Uterus (tissue), 4 donors: ENCODE measurements around the gene MYO1A. TPM values are rescaled to one million over a fixed set of nuclear protein-coding genes. Genes with fewer than 3 reads are reported as not detected.
"Not testable (repeated sequence)": the region's sequence is repeated elsewhere in the genome, so short reads cannot be mapped to it uniquely, and the experiment has no call there.

Source experiments
- DNase-seq, 2 donors: peaks; one replicate each; pipeline ENCODE4 v3.0.0-alpha.2; 2019 to 2020
- H3K27ac ChIP-seq, 2 donors: fragments of 200-600 bp; sonication (generic); 1 replicate in 1 of 2; 2 replicates in 1 of 2; pipeline ENCODE4 v1.5.1; 2016 to 2018
- H3K27me3 ChIP-seq, 2 donors: fragments of 200-600 bp; sonication (generic); one replicate each; pipeline ENCODE4 v1.5.1; 2018 to 2019; ENCODE audit warnings: control low read depth in 1 of 2
- H3K36me3 ChIP-seq, 2 donors: fragments of 200-600 bp; sonication (generic); one replicate each; pipeline ENCODE4 v1.5.1; 2019; ENCODE audit warnings: control low read depth in 1 of 2
- H3K4me1 ChIP-seq, 2 donors: fragments of 200-600 bp; sonication (generic); one replicate each; pipeline ENCODE4 v1.5.1; 2018 to 2019; ENCODE audit warnings: control low read depth in 1 of 2
- H3K4me3 ChIP-seq, 2 donors: fragments of 200-600 bp; sonication (generic); 1 replicate in 1 of 2; 2 replicates in 1 of 2; pipeline ENCODE4 v1.5.1; 2018 to 2019; ENCODE audit warnings: mild to moderate bottlenecking in 1 of 2
- H3K9me3 ChIP-seq, 2 donors: fragments of 200-600 bp; sonication (generic); one replicate each; pipeline ENCODE4 v1.5.1; 2019; ENCODE audit warnings: control low read depth in 1 of 2
- POLR2A ChIP-seq, 2 donors: fragments of 450-650 bp; IDR thresholded peaks; one replicate each; pipeline ENCODE4 v1.6.1; 2016; ENCODE audit warnings: antibody characterized with exemption in 2 of 2, mild to moderate bottlenecking in 1 of 2, moderate library complexity in 1 of 2
- intact Hi-C: fragments of 100-400 bp; cut with DNase I; formaldehyde crosslinking; loops from one replicate; pipeline ENCODE4 v1.15.1; 2023; ENCODE audit warnings: low total_unique reads
- total RNA-seq, 4 donors: library from RNA; depleted of rRNA in 3 of 4; stranded (reverse); fragments of >200 nt in 3 of 4; gene quantifications; one replicate each; pipeline versions ENCODE4 v1.1.0 to v1.2.4, GENCODE V29; 2014 to 2023
- TF ChIP-seq, protein P1 (sequence below), 4 experiments: fragments of 200-600 bp in 2 of 4; fragments of 450-650 bp in 2 of 4; sonication (generic) in 2 of 4; IDR thresholded peaks; one replicate each; pipeline ENCODE4 v1.5.1; 2016 to 2019; ENCODE audit warnings: antibody characterized with exemption in 4 of 4, mild to moderate bottlenecking in 2 of 4, moderate library complexity in 1 of 4
- donor health status: DM: yes; HTN: yes; CAD: no.

The MYO1A gene
- total RNA-seq, 4 donors from 2014 or later: 0.59 to 1.3 TPM; not detected in 2

DNA sequence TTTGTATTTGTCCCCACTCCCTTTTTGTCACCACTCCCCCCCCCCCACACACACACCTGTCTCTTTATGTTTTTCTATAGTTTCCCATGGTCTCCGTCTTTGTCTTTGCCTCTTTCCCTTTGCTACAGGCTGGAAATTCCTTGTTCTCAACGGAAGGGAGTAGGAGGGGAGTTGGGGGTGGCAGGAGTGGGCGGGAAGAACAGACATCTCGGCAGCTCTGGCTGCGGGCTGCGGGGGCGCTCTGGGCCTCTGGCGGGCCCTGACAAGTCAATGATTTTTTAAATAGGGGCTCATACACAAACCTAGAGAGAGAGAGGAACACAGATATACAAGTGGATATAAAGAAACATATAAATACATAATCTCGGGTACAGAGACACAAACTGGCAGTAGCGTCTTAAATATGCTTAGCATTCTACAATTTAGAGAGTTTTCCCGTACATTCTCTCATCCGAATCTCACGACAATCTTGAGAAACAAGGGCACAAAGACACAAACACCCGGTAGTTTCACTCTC, 36.6 kb upstream of the MYO1A start:
- intact Hi-C loops: no loop called here
- peaks cover 6 to 17% of the 10 kb centered on the region in 2 donors for H3K4me1 ChIP-seq
- peak in 1 of 2 donors; percentile 16 for TF ChIP-seq POLR2A (IDR thresholded peaks at IDR 0.05)
- TF ChIP-seq, protein P1, sequence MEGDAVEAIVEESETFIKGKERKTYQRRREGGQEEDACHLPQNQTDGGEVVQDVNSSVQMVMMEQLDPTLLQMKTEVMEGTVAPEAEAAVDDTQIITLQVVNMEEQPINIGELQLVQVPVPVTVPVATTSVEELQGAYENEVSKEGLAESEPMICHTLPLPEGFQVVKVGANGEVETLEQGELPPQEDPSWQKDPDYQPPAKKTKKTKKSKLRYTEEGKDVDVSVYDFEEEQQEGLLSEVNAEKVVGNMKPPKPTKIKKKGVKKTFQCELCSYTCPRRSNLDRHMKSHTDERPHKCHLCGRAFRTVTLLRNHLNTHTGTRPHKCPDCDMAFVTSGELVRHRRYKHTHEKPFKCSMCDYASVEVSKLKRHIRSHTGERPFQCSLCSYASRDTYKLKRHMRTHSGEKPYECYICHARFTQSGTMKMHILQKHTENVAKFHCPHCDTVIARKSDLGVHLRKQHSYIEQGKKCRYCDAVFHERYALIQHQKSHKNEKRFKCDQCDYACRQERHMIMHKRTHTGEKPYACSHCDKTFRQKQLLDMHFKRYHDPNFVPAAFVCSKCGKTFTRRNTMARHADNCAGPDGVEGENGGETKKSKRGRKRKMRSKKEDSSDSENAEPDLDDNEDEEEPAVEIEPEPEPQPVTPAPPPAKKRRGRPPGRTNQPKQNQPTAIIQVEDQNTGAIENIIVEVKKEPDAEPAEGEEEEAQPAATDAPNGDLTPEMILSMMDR (IDR thresholded peaks at IDR 0.05): peak in 1 of 4 experiments; percentile 54
- H3K36me3 ChIP-seq: no peaks in the 10 kb centered on the region
- no peaks in the 10 kb centered on the region for H3K9me3 ChIP-seq
- H3K27me3 ChIP-seq: no peaks in the 10 kb centered on the region
- peak overlapping the region; percentile 69 to 89 for H3K4me3 ChIP-seq
- peak overlapping the region; percentile 96 to 99 for H3K27ac ChIP-seq
- DNase-seq: peak; percentile 82 to 83

DNA sequence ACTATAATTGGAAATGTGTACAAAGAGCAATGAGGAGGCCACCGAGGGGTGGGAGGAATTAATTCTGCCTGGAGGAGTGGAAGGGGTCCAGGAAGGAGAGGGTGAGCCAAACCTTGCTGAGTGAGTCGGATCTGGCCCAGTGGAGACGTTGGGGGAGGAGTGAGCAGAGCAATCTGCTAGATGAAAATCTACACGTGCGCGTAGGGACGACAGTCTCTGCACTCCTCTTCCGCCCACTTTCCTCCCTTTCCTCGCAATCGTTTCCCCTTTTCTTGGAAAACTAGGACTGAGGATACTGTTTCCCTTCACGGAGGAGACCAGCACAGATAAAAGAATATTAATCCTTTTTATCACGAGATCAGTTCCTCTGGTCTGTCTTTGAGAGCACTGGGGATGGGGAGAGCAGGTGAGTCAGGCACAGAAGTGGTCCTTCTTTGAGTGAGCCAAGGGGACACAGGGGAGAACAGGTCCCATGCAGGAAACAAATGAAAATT, 36.1 kb upstream of the MYO1A start:
- peak; percentile 88 to 90 for DNase-seq
- Histone ChIP-seq H3K4me3 (peak overlapping the region; percentile 69 to 89), H3K27me3 (no peaks in the 10 kb centered on the region), H3K36me3 (no peaks in the 10 kb centered on the region), H3K9me3 (no peaks in the 10 kb centered on the region), H3K27ac (peak overlapping the region; percentile 96 to 99), H3K4me1 (peaks cover under 1 to 12% of the 10 kb centered on the region in 2 donors)
- TF ChIP-seq, protein P1 (IDR thresholded peaks at IDR 0.05): no peak
- peak in 1 of 2 donors; percentile 39 for TF ChIP-seq POLR2A (IDR thresholded peaks at IDR 0.05)
- intact Hi-C loops: no loop called here

DNA sequence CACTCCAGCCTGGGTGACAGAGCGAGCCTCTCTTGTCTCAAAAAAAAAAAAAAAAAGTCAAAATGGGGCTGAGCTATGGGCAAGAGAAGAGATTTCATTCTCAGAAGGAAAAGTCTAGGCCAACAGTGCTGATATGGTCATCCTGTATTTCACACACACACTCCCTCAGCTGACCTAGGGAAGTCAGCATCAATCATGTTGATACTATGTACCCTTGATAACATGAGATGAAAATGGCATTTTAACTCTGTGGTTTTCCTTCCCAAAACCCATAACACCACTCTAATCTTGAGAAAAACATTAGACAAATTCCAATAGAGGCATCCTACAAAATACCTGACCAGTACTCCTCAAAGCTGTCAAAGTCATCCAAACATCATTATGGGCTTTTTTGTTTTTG, 30.9 kb upstream of the MYO1A start:
- intact Hi-C loops: no loop called here
- no peaks in the 10 kb centered on the region for H3K27me3 ChIP-seq
- H3K4me1 ChIP-seq: peaks cover 0 to 8% of the 10 kb centered on the region in 2 donors
- H3K9me3 ChIP-seq: no peaks in the 10 kb centered on the region
- DNase-seq: no peak
- no peak for TF ChIP-seq POLR2A (IDR thresholded peaks at IDR 0.05)
- TF ChIP-seq, protein P1 (IDR thresholded peaks at IDR 0.05): no peak
- no peak overlapping the region for H3K4me3 ChIP-seq
- no peaks in the 10 kb centered on the region for H3K36me3 ChIP-seq
- H3K27ac ChIP-seq: no peak overlapping the region

DNA sequence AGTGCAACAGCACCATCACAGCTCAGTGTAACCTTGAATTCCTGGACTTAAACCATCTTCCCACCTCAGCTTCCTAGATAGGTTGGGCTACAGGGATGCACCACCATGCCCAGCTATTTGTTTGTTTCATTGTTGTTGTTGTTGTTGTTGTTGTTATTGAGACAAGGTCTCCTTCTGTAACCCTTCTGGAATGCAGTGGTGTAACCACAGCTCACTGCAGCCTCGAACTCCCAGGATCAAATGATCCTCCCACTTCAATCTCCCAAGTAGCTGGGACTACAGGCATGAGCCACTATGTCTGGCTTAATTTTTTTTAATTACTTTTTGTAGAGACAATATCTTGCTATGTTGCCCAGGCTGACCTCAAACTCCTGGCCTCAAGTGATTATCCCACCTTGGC, 29.9 kb upstream of the MYO1A start:
- Histone ChIP-seq H3K27ac (peak overlapping the region; percentile 82 to 94), H3K9me3 (no peaks in the 10 kb centered on the region), H3K27me3 (no peaks in the 10 kb centered on the region), H3K4me3 (no peak overlapping the region), H3K4me1 (peaks cover 0 to 8% of the 10 kb centered on the region in 2 donors), H3K36me3 (no peaks in the 10 kb centered on the region)
- no peak for DNase-seq
- intact Hi-C loops: no loop called here
- TF ChIP-seq, protein P1 (IDR thresholded peaks at IDR 0.05): no peak
- TF ChIP-seq POLR2A (IDR thresholded peaks at IDR 0.05): no peak

DNA sequence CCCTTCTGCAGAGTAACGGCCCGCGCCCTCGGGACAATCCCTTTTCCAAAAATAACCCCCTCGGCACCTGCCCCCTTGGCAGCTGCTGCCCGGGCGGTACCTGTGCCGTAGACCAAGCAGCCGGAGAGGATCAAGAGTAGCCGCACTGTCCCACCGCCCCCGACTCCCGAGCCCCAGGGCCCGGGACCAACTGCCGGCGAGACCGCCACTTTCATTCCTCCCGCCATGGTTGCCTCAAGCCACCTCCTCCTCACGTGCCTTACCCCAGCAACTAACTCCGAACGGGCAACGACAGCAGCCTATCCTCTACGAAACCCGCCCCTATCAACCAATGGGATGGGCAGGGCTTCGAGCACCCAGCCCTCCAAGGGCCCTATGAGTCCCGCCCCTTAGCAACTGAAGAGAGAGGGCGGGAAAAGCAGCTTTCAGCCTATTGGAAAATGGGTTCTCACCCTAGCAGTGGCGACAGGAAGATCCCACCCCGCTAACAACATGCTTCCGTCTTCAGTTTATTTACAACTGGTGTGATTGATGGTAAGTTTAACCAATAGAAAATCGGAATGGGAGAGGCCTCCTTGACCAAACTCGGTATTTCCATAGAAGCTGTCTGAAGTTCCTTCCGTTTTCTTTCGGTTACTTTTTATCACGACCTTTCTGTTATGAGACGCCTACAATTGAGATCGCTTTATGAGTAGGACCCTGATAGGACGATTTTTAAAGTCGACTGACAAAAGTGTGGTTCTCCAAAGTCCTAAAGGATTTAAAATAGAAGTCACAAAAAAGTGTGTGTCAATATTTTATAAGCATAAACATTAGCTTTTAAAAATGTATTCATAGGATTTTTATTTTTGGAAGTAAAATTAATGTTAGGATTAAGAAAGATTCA, 28.8 kb upstream of the MYO1A start, which contains the start of gene NEMP1:
Gene NEMP1 (minus strand): TSS at position 273 of the 886 bp plus-strand sequence. CDS start 46 bp downstream, at position 227.
- intact Hi-C loops: no loop called here
- peak within 1 kb of the TSS; percentile 82 to 94 for H3K27ac ChIP-seq
- no peaks in the 10 kb centered on the region for H3K36me3 ChIP-seq
- H3K4me1 ChIP-seq: peaks cover 0 to 8% of the 10 kb centered on the region in 2 donors
- TF ChIP-seq, protein P1 (IDR thresholded peaks at IDR 0.05): no peak
- peak; percentile 46 to 56 for TF ChIP-seq POLR2A (IDR thresholded peaks at IDR 0.05)
- DNase-seq: peak; percentile 95 to 98
- H3K27me3 ChIP-seq: no peaks in the 10 kb centered on the region
- H3K9me3 ChIP-seq: no peaks in the 10 kb centered on the region
- H3K4me3 ChIP-seq: peak within 1 kb of the TSS; percentile 66 to 83

DNA sequence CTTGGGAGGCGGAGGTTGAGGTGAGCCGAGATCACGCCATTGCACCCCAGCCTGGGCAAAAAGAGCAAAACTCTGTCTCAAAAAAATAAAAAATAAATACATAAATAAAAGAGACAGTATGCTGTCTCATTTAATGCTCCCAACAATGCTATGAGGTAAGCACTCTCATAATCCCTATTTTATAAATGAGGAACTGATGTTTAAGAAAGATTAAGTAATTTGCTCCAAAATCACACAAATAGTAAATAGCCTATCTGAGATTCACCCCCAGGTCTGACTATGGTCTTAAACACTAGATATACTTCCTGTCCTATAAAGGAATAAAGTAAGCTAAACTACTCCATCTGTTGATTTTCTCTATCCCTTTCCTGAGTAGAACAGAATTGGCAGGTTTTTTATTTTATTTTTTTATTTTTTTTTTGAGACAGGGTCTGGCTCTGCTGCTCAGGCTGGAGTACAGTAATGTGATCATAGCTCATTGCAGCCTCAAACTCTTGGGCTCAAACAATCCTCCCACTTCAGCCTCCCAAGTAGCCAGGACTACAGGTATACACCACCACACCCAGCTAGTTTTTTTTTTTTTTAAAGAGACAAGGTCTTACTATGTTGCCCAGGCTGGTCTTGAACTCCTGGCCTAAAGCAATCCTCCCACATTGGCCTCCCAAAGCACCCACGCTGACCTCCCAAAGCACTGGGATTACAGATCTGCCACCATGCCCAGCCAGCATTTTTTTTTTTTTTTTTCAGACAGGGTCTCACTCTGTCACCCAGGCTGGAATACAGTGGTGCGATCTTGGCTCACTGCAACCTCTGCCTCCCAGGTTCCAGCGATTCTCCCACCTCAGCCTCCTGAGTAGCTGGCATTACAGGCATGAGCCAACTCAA, 23.9 kb upstream of the MYO1A start:
- not testable (repeated sequence) for H3K36me3 ChIP-seq, H3K9me3 ChIP-seq, H3K27me3 ChIP-seq, DNase-seq
- intact Hi-C loops: loop anchor here (5.0 kb wide), 1 partner anchor 38 kb away; the partner anchor contains the start of gene STAT6
- Histone ChIP-seq H3K4me1 (peaks cover 0 to 12% of the 10 kb centered on the region in 2 donors), H3K27ac (peak overlapping the region; percentile 75 to 85), H3K4me3 (peak overlapping the region in 1 of 2 donors; percentile 11)
